GM12865 (cell line): ENCODE measurements around the gene HBG2.

Experiments
- DNase-seq: peaks from one replicate; pipeline ENCODE4 v3.0.0; 2010; ENCODE audit warnings: low read depth
- H3K4me3 ChIP-seq: 2 replicates; pipeline ENCODE4 v1.5.1; 2011; ENCODE audit warnings: mild to moderate bottlenecking, low read depth, low read length, control low read depth
- TF ChIP-seq, protein P1 (sequence below): IDR thresholded peaks from 2 replicates; pipeline ENCODE4 v1.5.1; 2011; ENCODE audit warnings: low read length, control low read depth, low read depth, inconsistent platforms; ENCODE audit not compliant: insufficient read depth; ENCODE audit errors: missing control alignments

Gene HBG2

DNA sequence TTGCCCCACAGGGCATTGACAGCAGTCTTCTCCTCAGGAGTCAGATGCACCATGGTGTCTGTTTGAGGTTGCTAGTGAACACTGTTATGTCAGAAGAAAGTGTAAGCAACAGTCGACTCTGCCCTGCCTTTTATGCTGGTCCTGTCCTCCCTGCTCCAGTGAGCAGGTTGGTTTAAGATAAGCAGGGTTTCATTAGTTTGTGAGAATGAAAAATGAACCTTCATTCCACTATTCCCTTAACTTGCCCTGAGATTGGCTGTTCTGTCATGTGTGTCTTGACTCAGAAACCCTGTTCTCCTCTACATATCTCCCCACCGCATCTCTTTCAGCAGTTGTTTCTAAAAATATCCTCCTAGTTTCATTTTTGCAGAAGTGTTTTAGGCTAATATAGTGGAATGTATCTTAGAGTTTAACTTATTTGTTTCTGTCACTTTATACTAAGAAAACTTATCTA, 20.2 kb downstream of the HBG2 start, which contains the start of gene HBD:
HBD (minus strand) TSS at position 103 of the 454 bp plus-strand sequence; CDS start at position 53, 50 bp downstream.
- H3K4me3 ChIP-seq: no peak within 1 kb of the TSS
- TF ChIP-seq, protein P1, sequence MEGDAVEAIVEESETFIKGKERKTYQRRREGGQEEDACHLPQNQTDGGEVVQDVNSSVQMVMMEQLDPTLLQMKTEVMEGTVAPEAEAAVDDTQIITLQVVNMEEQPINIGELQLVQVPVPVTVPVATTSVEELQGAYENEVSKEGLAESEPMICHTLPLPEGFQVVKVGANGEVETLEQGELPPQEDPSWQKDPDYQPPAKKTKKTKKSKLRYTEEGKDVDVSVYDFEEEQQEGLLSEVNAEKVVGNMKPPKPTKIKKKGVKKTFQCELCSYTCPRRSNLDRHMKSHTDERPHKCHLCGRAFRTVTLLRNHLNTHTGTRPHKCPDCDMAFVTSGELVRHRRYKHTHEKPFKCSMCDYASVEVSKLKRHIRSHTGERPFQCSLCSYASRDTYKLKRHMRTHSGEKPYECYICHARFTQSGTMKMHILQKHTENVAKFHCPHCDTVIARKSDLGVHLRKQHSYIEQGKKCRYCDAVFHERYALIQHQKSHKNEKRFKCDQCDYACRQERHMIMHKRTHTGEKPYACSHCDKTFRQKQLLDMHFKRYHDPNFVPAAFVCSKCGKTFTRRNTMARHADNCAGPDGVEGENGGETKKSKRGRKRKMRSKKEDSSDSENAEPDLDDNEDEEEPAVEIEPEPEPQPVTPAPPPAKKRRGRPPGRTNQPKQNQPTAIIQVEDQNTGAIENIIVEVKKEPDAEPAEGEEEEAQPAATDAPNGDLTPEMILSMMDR: no peak
- peak; percentile 16 for DNase-seq

DNA sequence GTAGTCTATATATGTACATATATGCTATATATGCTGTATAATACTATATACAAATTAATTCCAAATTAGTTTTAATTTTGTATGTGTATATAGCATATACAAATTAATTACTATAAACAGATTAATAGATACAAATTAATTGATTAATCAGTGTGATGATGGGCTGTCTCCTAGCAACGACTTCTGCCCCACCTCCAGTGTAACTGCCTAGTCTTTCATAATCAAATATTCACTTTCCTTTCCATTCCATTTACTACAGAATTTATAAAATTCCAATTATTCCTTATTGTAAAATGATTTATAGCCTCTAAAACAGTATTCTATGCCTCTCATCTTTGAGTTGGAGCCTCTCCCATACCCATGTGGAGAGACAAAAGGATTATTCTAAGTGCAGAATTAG, 21.3 kb downstream of the HBG2 start:
- no peak for DNase-seq
- TF ChIP-seq, protein P1: no peak
- H3K4me3 ChIP-seq: no peak overlapping the region

DNA sequence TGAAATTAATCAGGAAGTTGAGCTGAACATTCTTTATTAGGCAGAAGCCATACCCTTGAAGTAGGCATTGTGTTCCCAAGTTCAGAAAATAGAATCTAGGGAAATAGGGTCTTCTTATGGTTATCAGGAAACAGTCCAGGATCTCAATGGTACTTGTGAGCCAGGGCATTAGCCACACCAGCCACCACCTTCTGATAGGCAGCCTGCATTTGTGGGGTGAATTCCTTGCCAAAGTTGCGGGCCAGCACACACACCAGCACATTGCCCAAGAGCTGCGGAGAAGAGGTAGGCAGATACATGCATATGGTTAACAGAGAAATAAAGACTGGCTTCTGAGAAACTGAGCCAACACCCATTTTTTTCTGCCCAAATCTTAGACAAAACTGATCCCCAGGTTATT, 21.8 kb downstream of the HBG2 start:
- TF ChIP-seq, protein P1: no peak
- H3K4me3 ChIP-seq: no peak overlapping the region
- no peak for DNase-seq

DNA sequence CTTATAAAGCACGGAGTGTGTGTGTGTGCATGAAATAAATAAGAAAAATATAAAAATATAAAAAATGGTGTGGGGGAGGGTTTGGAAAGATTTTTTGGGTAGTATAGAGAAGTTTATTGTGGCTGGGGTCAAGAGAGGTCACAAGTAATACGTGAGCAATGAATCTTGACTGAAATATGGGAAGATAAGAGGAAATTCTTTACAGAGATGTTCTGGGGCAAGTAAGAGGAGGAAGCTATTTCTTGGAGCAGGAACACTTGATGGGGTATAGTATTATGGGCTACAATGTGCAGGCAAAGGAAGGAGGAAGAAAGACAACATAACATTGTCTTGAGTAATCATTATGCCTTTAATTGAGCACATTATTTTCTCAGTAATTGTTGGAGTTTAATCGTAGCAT, 22.4 kb downstream of the HBG2 start:
- TF ChIP-seq, protein P1: no peak
- no peak for DNase-seq
- no peak overlapping the region for H3K4me3 ChIP-seq

DNA sequence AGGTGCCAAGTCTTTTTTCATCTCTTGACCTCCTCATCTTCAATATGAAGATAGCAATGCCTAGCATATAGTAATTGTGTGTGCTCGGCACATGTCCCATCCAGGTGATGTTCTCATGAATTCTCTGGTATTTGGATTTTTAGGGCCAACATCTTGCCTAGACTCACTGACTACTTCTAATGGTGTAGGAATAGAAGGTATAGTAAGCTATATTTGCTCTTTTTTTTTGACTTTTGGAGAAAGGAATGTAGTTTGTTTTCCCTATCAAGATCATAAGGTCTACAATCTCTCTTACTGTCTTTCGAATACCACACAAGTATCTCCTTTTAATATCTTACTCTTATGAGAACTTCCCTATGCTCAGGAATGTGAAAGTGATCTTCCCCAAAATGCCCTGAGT, 23.5 kb downstream of the HBG2 start:
- no peak for DNase-seq
- TF ChIP-seq, protein P1: no peak
- no peak overlapping the region for H3K4me3 ChIP-seq

DNA sequence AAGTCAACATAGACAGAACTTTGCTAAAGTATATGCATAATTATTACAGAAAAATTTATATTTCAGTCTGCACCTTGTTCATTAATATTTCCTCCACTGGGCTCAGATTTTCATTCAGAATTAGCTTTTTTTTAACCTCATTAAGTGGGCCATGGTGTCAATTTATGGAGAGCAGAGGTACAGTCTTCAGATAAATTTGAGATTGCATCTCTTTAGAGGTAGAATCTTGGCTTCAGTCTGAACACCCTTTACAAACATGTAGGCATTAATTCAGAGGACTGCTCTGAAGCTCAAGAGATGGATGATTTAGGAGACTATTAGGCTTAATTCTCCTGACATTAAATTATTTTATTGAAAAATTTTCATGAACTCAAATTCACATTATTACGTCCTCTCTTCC, 24.3 kb downstream of the HBG2 start:
- TF ChIP-seq, protein P1: no peak
- no peak for DNase-seq
- H3K4me3 ChIP-seq: no peak overlapping the region

DNA sequence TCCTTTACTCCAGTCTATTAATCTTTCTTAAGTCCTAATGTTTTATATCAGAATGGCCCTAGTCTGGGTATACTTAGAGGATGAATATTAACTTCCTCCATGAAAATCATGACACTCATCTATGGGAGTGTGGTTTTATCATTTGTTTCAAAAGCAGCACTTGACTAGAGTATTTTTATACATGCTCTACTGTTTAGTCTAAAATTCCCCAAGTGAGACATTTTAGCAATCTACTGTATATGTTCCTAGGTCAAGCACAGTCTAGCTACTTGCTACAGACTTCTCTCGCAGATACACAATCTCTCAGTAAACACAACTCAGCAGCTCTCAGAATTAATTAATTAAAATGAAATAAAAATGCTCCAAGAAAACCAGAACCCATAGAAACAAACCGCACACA, 24.8 kb downstream of the HBG2 start:
- DNase-seq: no peak
- H3K4me3 ChIP-seq: no peak overlapping the region
- TF ChIP-seq, protein P1: no peak
